ENCODE measurements around the gene NOL4L.

GRCh38 chr20:32518593-32519380 is 66.3 kb downstream of the NOL4L start:
- TF ChIP-seq CTCF (IDR thresholded peaks at IDR 0.05) (no peak), POLR2A (IDR thresholded peaks at IDR 0.05) (no peak)

All from thyroid gland (tissue), 4 donors.